ENCODE data around the gene ALKBH8.

DNA sequence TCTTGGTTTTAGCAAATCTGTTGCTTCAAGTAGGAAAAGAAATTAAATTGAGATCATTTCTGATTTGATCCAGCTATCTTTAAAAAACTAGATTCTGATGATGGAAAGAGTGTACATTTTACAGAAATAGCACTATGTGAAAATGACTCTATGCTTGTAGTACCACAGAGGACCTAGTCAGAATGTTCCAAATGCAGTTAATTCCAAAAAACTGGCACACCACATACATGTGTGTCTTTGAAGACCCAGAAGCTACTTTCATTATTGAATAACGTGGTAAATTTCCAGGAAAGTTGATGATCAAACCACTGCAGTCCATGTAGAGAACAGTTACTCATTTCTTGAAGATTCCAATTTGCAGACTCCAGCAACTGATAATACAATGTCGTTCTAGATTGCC is 29.2 kb upstream of the ALKBH8 start:
- TF ChIP-seq POLR2A (IDR thresholded peaks at IDR 0.05) (no peak), POLR2AphosphoS5 (IDR thresholded peaks at IDR 0.05) (no peak)
- TF ChIP-seq, protein P1, sequence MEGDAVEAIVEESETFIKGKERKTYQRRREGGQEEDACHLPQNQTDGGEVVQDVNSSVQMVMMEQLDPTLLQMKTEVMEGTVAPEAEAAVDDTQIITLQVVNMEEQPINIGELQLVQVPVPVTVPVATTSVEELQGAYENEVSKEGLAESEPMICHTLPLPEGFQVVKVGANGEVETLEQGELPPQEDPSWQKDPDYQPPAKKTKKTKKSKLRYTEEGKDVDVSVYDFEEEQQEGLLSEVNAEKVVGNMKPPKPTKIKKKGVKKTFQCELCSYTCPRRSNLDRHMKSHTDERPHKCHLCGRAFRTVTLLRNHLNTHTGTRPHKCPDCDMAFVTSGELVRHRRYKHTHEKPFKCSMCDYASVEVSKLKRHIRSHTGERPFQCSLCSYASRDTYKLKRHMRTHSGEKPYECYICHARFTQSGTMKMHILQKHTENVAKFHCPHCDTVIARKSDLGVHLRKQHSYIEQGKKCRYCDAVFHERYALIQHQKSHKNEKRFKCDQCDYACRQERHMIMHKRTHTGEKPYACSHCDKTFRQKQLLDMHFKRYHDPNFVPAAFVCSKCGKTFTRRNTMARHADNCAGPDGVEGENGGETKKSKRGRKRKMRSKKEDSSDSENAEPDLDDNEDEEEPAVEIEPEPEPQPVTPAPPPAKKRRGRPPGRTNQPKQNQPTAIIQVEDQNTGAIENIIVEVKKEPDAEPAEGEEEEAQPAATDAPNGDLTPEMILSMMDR (IDR thresholded peaks at IDR 0.05), result no peak

Data from sigmoid colon (tissue), 4 donors.